T-helper 2 cell treated with Interferon-gamma antibody and Interleukin-4, amounts not matched to agents 100 ng/mL and 5 ng/mL, for 36 hours (primary cell): Measurements from ENCODE around the gene AP2A1. TPM values are rescaled to one million over a fixed set of nuclear protein-coding genes. Genes with fewer than 3 reads are reported as not detected.

ENCODE experiments used
- intact Hi-C: fragments of 100-400 bp; cut with micrococcal nuclease; formaldehyde crosslinking; loops from one replicate; pipeline ENCODE4 v1.15.1; 2023
- total RNA-seq: library from RNA; stranded (reverse); gene quantifications from 2 replicates; pipeline ENCODE4 v1.2.3, GENCODE V29; 2022

The AP2A1 gene
- total RNA-seq, 1 donor from 2014 or later = 70.9 TPM

GRCh38 chr19:49766007-49766929 lies 533 bp upstream of the AP2A1 start:
- intact Hi-C loops = loop anchor here (1.0 to 2.0 kb wide), 6 partner anchors 42 to 1052 kb away; partner anchors contain the start of genes AKT1S1, PNKP, PRMT1 and RRAS

- intact Hi-C loops = loop anchor here (2.0 kb wide), 1 partner anchor 91 kb away; the partner anchor contains the start of gene PRMT1
Observed at GRCh38 chr19:49767381-49767780, 580 bp downstream of the AP2A1 start.

- intact Hi-C loops = loop anchor here (2.0 kb wide), 1 partner anchor 91 kb away; the partner anchor contains the start of gene PRMT1
Observed at GRCh38 chr19:49767967-49768581, 1.3 kb downstream of the AP2A1 start.

- intact Hi-C loops = no loop called here
Observed at GRCh38 chr19:49770529-49770928, 3.7 kb downstream of the AP2A1 start.

GRCh38 chr19:49771674-49772139 lies 4.9 kb downstream of the AP2A1 start:
- intact Hi-C loops = no loop called here

- intact Hi-C loops = no loop called here
Observed at GRCh38 chr19:49772850-49773432, 6.1 kb downstream of the AP2A1 start.

- intact Hi-C loops = no loop called here
Observed at GRCh38 chr19:49773663-49774350, 7.0 kb downstream of the AP2A1 start.

GRCh38 chr19:49774969-49775368 lies 8.2 kb downstream of the AP2A1 start:
- intact Hi-C loops = no loop called here

- intact Hi-C loops = no loop called here
Observed at GRCh38 chr19:49775742-49776370, 9.1 kb downstream of the AP2A1 start.

- intact Hi-C loops = no loop called here
Observed at GRCh38 chr19:49776371-49776764, 9.6 kb downstream of the AP2A1 start.

GRCh38 chr19:49779731-49780555 lies 13.1 kb downstream of the AP2A1 start:
- intact Hi-C loops = no loop called here

GRCh38 chr19:49780861-49781260 lies 14.1 kb downstream of the AP2A1 start:
- intact Hi-C loops = no loop called here

- intact Hi-C loops = no loop called here
Observed at GRCh38 chr19:49781394-49781793, 14.6 kb downstream of the AP2A1 start.

GRCh38 chr19:49782515-49782914 lies 15.7 kb downstream of the AP2A1 start:
- intact Hi-C loops = no loop called here

GRCh38 chr19:49786376-49786820 lies 19.6 kb downstream of the AP2A1 start:
- intact Hi-C loops = no loop called here

- intact Hi-C loops = no loop called here
Observed at GRCh38 chr19:49787746-49788145, 20.9 kb downstream of the AP2A1 start.

- intact Hi-C loops = no loop called here
Observed at GRCh38 chr19:49788857-49789256, 22.1 kb downstream of the AP2A1 start.

- intact Hi-C loops = no loop called here
Observed at GRCh38 chr19:49790866-49791265, 24.1 kb downstream of the AP2A1 start.

GRCh38 chr19:49791776-49792445 lies 25.1 kb downstream of the AP2A1 start:
- intact Hi-C loops = no loop called here
